Gastroesophageal sphincter (tissue), 3 donors: ENCODE measurements around the gene IBA57.

Experiments
- POLR2AphosphoS5 ChIP-seq: sonication (generic); formaldehyde crosslinking; IDR thresholded peaks from one replicate; pipeline ENCODE4 v1.6.1; 2017; ENCODE audit warnings: antibody characterized with exemption
- TF ChIP-seq, protein P1 (sequence below), 4 experiments: fragments of 200-600 bp in 2 of 4; fragments of 450-650 bp in 2 of 4; sonication (generic) in 1 of 4; IDR thresholded peaks; one replicate each; pipeline ENCODE4 v1.5.1; 2017 to 2019; ENCODE audit warnings: antibody characterized with exemption in 4 of 4, mild to moderate bottlenecking in 2 of 4, moderate library complexity in 2 of 4

DNA sequence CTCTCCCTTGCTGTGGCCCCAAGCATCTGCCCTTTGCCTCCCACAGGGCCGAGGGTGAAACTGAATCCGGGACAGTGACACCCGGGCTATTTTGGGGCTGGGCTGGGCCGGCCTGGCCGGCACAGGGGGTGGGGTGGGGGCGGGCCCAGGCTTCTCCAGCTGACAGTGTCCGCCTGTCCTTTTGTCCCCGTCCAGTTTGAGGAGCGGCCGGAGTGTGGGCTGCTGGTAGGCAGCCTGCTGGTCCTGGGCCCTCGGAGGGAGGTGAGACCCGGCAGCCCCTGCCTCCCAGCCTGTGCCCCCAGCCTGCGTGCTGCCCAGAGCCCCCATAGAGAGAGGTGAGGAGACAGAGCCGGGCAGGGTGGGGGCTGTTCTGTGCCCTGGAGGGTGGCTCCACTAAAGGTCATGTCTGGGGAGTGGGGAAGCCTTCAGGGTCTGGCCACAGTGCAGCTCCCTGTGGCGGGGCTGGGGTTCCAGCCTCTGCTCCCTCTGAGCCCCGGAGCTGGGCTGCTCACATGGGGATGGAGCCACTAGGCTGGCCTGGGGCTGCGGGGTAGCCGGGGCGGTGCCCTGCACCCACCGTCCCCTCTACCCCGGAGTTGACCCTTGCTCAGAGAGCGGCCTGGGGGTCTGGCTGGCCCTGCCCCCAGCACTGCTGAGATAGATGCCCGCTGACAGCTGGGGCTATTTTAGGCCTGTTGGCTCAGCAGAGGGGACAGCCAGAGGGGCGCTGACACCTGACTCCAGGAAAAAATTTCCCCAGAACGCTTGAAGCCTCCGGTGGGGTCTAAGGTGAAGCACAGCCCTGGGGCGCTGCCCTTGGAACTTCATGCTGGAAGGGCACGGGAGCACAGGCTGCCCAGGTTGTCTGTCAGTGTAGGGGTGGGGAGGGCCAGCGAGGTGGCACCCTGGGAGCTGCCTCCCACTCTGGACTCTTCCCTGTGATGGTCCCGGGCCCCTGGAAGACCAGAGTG, 42.5 kb downstream of the IBA57 start, which contains the start of gene OBSCN:
- TF ChIP-seq, protein P1, sequence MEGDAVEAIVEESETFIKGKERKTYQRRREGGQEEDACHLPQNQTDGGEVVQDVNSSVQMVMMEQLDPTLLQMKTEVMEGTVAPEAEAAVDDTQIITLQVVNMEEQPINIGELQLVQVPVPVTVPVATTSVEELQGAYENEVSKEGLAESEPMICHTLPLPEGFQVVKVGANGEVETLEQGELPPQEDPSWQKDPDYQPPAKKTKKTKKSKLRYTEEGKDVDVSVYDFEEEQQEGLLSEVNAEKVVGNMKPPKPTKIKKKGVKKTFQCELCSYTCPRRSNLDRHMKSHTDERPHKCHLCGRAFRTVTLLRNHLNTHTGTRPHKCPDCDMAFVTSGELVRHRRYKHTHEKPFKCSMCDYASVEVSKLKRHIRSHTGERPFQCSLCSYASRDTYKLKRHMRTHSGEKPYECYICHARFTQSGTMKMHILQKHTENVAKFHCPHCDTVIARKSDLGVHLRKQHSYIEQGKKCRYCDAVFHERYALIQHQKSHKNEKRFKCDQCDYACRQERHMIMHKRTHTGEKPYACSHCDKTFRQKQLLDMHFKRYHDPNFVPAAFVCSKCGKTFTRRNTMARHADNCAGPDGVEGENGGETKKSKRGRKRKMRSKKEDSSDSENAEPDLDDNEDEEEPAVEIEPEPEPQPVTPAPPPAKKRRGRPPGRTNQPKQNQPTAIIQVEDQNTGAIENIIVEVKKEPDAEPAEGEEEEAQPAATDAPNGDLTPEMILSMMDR (IDR thresholded peaks at IDR 0.05), result no peak
- no peak for TF ChIP-seq POLR2AphosphoS5
